HG03521 (cell line): ENCODE data around the gene ADGRL3.

Source experiments
- ATAC-seq: cut with Tn5 transposase; IDR thresholded peaks from one replicate; pipeline ENCODE4 v1.9.1; 2021; ENCODE audit warnings: mild to moderate bottlenecking, moderate library complexity; ENCODE audit not compliant: unreplicated experiment

The ADGRL3 gene

GRCh38 chr4:61275241-61275640, 75.1 kb downstream of the ADGRL3 start:
- no peak for ATAC-seq

GRCh38 chr4:61276029-61276428, 75.9 kb downstream of the ADGRL3 start:
- ATAC-seq: no peak

- no peak for ATAC-seq
Measured at GRCh38 chr4:61277785-61278760, 77.9 kb downstream of the ADGRL3 start.

GRCh38 chr4:61292322-61292721, 92.2 kb downstream of the ADGRL3 start:
- ATAC-seq: no peak

GRCh38 chr4:61293707-61294400, 93.7 kb downstream of the ADGRL3 start:
- ATAC-seq: no peak

- ATAC-seq: no peak
Measured at GRCh38 chr4:61294936-61295335, 94.8 kb downstream of the ADGRL3 start.

- no peak for ATAC-seq
Measured at GRCh38 chr4:61296144-61296543, 96.0 kb downstream of the ADGRL3 start.

GRCh38 chr4:61298178-61298740, 98.1 kb downstream of the ADGRL3 start:
- ATAC-seq: no peak

- ATAC-seq: no peak
Measured at GRCh38 chr4:61299316-61299715, 99.2 kb downstream of the ADGRL3 start.

- no peak for ATAC-seq
Measured at GRCh38 chr4:61300266-61300844, 100.2 kb downstream of the ADGRL3 start.

GRCh38 chr4:61301271-61301670, 101.1 kb downstream of the ADGRL3 start:
- no peak for ATAC-seq

GRCh38 chr4:61308033-61308432, 107.9 kb downstream of the ADGRL3 start:
- ATAC-seq: no peak

- ATAC-seq: no peak
Measured at GRCh38 chr4:61309616-61310015, 109.5 kb downstream of the ADGRL3 start.

- ATAC-seq: no peak
Measured at GRCh38 chr4:61312526-61312925, 112.4 kb downstream of the ADGRL3 start.

- no peak for ATAC-seq
Measured at GRCh38 chr4:61318431-61318830, 118.3 kb downstream of the ADGRL3 start.

- ATAC-seq: no peak
Measured at GRCh38 chr4:61319156-61319555, 119.0 kb downstream of the ADGRL3 start.

GRCh38 chr4:61320154-61320553, 120.0 kb downstream of the ADGRL3 start:
- no peak for ATAC-seq

GRCh38 chr4:61320631-61321030, 120.5 kb downstream of the ADGRL3 start:
- ATAC-seq: no peak

- ATAC-seq: no peak
Measured at GRCh38 chr4:61332693-61333092, 132.6 kb downstream of the ADGRL3 start.

- ATAC-seq: no peak
Measured at GRCh38 chr4:61333490-61333889, 133.4 kb downstream of the ADGRL3 start.

- no peak for ATAC-seq
Measured at GRCh38 chr4:61335241-61335763, 135.2 kb downstream of the ADGRL3 start.
